ENCODE data around the gene EXT2.

Gene EXT2

DNA sequence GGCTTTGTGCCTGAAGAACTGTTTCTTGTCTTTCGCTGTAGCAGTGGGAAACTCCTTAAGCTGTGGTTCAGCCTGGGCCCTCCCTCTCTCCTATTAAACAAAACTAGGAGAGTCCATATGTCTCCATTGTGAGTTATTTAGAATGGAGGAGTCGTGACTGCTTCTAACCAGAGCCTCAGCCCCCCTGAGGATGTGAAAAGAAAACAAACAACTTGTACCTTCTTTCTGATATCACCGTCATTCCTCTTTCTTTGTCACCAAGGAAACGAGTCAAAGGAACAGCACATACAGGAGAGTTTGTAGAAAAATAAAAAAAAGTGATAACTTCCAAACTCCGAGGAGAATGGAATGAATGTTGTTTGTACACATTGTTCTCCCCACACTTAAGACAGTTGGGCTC is 11.6 kb upstream of the EXT2 start:
- no peak for DNase-seq (ENCODE audit: extremely low read depth in 1 of 2, low read depth in 1 of 2)

DNA sequence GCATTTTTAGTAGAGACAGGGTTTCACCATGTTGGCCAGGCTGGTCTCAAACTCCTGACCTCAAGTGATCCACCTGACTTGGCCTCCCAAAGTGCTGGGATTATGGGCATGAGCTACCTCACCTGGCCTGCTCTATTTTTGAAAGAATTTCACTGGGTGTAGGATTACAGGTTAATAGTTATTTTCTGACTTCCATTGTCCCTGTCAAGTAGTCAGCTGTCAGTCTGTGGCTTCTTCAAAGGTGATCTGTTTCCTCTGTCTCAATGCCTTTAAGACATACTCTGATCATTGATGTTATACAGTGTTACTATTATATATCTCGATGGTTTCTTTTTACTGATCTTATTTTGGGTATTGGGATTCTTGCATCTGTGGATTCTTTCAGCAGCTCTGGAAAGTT is 10.1 kb upstream of the EXT2 start:
- no peak for DNase-seq (ENCODE audit: extremely low read depth in 1 of 2, low read depth in 1 of 2)

DNA sequence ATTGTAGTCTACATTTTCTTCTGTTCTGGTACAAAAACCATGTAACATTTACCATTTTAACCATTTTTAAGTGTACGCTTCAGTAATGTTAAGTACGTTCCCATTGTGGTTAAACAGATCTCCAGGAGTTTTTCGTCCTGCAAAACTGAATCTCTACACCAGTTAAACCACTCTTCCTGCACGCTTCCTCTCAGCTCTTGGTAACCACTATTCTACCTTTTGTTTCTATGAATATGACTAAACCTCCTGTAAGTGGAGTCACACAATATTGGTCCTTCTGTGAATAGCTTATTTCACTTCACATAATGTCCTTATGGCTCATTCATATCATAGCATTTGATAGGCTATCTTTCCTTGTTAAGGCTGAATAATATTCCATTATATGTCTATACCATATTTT is 7.1 kb upstream of the EXT2 start:
- no peak for DNase-seq (ENCODE audit: extremely low read depth in 1 of 2, low read depth in 1 of 2)

DNA sequence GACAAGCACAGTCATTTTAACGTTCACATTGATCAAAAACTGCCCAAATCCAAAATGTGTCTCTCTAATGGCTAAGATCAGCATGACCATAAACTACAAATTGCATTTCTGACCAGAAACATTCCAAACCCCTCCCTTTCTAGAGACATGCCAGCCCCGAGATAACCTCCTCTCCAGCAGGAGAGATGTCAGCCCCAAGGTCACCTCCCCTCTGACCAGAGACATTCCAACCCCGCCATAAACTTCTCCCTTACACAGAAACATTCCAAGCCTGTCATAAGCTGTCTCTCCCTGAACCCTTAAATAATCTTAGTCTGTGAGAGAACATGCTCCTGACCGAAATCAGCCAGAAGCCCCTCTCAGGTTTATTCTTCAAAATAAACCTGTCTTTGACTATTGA is 6.6 kb upstream of the EXT2 start:
- no peak for DNase-seq (ENCODE audit: extremely low read depth in 1 of 2, low read depth in 1 of 2)

DNA sequence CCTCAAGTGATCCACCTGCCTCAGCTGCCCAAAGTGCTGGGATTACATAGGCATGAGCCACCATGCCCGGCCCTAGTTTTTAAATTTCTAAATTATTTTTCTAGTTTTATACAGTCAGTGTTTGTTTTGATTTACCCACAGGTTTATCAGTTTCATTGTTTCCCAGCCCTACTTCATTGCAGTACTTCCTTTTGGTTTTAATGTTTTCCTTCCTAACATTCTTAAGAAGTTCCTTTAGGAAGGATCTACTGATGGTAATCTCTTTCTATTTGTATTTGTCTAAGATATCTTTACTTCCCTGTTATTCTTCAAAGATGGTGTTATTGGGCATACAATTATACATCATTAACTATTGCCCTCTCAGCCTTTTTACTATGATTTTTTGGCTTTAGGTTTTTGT is 4.9 kb upstream of the EXT2 start:
- DNase-seq (ENCODE audit: extremely low read depth in 1 of 2, low read depth in 1 of 2): no peak

DNA sequence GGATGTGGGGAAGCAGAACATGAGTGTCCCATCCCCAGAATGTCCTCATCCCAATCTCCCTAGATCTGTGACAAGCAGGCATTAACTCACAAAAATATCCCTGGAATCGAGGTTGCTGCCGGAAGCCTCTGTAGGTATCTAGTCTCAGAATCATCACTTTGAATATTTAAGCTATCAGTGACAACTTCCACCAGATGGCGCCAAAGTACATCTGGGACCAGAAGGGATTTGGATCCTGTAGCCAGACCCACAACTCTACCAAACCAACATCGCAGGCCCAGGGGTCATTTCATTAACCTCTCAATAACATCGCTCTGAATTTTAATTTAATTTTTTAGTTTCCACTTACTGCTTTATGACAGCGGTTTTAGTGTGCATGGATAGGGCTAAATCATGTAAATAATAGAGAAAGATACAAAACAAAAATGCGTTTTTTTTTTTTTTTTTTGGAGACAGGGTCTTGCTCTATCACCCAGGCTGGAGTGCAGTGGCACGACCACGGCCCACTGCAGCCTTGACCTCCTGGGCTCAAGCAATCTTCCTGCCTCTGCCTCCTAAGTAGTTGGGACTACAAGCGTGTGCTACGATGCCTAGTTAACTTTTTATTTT is 1.1 kb upstream of the EXT2 start:
- DNase-seq (ENCODE audit: extremely low read depth in 1 of 2, low read depth in 1 of 2): peak in 1 of 2 donors; percentile 73

DNA sequence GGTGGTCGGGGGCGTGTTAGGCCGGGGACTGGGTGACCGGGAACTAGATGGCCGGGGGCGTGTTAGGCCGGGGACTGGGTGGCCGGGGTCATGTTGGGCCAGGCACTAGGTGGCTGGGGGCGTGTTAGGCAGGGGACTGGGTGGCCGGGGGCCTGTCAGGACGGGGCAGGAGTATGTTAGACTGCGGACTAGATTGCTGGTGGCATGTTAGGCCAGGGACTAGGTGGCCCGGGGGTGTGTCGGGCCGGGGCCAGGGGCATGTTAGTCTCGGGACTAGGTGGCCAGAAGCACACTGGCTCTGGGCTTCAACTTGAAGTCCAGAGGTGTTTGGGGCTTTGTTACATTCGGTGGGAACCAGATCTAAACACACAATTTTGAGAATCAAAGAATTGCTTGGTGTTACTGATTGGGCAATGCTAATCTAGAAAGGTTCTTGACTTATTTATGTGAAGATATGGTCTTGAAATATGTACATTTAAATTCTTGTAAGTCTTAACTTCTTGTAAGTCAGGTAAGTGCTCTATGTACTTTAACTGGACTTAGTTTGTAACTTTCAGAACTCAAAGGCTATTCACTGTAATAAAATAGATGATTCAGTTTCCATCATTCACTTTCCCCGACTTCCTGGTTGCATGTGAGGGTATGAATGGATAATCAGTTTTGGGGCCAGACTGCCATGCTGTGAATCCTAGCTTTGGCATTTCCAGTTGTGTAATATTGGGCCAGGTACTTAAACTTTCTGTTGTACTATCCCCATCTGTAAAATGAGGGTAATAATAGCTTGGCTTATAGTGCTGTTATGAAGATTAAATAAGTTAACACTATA is 1.1 kb downstream of the EXT2 start:
- no peak for DNase-seq (ENCODE audit: extremely low read depth in 1 of 2, low read depth in 1 of 2)

DNA sequence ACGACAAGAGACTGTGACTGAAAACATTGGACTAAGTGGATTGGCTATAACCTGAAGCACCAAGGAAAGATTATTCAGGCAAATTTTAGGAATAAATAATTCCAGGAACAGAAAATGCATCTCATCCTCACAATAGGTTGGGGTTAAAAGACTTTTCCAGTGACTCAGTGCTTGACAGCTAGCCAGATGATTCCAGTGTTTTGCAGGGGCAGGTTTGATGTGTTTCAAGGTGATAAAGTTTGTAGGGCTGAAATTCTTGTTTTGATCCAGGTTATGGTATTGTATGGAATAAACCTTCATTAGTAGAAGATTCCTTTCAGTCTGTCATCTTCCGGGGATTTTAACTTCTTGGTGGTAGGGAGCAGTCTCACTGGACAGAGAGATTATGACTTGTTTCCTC is 2.3 kb downstream of the EXT2 start:
- no peak for DNase-seq (ENCODE audit: extremely low read depth in 1 of 2, low read depth in 1 of 2)

DNA sequence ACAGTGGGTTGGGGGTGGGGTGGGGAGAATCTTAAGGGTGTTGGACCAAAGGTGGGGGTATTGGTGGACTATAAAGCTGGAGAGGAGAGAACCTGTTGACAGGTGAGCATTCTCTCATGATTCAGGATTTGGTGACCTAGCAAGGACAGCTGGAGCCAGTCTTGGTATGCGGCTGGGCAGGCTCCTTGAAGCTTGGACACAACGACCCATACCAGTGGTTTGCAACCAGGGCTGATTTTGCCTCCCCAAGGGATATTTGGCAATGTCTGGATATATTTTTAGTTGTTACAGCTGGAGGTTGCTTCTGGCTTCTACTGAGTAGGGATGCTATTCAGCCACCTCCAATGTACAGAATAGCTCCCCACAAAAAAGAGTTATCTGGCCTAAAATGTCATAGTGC is 5.6 kb downstream of the EXT2 start:
- no peak for DNase-seq (ENCODE audit: extremely low read depth in 1 of 2, low read depth in 1 of 2)

DNA sequence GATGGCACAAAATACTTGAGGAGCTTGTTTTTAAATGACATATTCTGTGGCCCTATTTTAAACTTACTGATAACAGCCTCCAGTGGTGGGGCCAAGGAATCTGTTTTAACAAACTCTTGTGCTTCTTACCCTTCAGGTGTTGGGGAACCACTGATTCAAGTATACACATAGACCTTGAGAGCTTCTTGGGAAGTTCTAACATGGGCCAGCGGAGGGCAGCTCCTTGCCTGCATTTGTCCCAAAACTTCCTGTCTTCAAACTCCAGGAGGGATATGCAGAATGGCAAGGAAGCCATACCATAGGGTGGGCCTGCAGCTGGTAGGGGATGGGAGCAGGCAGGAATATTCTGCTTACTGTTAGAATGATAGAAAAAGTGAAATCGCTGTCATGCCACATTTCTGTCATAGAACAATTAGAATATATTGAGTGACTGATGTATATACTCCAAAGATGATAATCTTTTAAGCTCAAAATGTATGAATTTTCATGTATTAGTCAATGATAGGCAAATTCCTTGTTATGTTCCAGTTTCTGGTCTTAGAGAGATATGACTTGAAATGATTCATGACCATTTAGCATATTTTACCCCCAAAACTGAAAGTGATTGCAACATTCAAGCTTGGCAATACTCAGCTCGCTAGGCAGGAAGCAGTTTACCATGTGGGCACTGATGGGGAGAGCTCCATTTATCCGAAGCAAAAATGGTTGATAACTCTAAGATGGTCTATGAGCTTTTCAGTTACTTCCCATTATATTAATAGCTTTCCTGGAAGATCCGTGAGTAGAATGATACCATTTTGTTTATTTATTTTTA is 9.2 kb downstream of the EXT2 start:
- DNase-seq (ENCODE audit: extremely low read depth in 1 of 2, low read depth in 1 of 2): no peak

DNA sequence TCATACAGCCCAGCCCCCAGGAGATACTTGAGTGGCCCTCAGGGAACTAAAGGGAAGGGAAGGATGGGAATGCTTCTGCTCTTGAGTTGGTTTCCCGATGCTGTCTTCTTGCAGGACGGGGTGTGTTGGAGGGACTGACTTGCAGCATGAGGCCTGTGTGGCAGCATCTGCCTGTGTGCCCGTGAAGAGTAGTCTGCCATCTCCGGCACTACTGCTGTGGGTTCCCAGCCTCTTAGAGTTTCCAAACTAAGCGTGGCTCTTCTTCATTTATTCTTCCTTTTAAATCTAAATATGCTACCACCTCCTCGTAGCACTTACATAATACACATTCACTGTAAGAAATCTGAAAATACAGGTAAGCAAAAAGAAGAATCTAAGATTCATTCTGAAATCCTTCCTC is 12.8 kb downstream of the EXT2 start:
- no peak for DNase-seq (ENCODE audit: extremely low read depth in 1 of 2, low read depth in 1 of 2)

DNA sequence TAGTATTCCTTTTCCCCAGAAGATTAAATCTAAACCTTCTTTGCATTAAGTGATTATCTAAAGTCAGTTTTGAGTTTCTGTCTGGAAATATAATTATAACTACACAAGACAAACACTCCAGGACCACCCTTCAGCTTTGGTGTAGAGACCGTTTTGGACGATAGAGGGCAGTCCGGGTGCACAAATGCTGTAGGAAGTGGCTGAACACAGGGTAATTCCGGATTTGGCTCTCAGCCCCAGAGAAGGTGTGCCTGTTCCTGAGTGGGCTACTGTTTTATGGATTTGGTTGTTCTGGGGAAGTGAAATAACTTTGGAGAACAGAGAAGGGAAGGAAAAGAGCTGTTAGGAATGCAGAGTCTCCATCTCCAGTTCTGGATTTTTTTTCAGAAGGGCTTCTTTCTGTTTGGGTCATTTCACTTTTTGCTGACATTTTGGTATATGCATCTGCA is 14.8 kb downstream of the EXT2 start:
- peak; percentile 4 to 45 for DNase-seq (ENCODE audit: extremely low read depth in 1 of 2, low read depth in 1 of 2)

DNA sequence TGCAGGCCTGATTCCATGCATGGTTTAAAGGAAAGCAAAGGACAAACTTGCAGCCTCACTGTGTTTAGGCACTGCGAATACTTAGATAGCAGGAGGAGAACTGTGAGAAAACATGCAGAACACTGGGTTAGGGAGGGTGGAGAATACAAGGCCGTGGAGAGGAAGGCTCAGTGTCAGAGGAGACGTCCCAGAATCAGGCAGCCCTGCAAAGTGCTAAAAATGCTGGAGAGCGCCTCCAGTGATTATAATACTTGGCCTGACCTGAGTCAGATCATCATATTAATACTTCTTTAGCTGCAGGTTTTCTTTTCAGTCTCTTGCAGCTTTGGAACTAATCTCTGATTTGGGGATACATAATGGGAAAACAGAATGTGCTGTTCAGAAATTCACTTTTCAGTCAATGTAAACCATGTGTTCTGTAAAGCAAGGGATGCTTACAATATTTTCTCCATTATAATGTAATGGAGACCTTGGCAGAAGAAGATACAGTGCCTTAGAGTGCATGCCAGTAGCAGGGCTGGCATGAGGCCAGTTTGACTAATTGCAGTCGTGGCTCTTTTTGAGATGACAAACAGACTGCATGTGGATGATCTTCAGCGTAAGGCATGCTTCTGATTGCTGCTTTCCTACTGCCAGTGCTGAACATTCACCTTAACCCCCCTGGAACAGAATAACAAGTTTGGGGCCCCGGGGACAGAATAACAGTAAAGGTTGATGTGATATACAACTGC is 16.8 kb downstream of the EXT2 start:
- DNase-seq (ENCODE audit: extremely low read depth in 1 of 2, low read depth in 1 of 2): no peak

DNA sequence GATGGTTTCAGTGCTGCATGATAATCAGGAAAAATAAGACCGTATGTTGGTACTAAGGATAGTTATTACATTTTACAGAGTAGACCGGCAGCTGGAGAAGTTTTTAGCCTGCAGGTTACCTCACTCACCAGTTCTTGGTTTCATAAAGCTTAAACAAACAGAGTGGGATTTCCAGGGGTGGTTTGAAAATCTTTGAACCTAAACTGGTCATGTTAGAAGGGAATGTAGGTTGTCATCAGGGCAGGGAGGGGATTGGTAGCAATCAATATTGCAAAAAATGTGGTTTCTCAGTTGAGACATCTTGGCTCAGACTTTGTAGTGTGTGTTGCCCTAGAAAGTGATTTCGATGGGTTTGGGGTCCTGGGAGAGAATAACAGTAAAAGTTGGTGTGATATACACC is 17.5 kb downstream of the EXT2 start:
- DNase-seq (ENCODE audit: extremely low read depth in 1 of 2, low read depth in 1 of 2): no peak

DNA sequence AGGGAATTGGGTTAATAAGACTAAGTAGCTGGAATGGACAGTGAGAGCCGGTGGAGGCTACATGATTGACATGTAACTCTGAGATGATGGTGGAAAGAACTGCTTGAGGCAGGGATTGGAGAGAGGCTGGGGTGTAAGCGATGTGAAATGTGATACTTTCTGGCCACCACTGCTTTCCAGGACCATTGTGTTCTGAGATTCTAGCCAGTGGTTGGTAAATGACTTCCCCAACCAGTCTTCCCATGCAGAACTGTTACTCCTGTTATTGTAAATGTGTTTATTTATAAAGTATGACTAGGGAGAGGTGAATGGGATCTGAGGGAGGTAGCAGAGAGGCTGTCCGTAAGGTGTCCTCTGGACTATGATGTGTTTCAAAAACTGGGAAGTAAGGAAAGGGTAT is 18.1 kb downstream of the EXT2 start:
- no peak for DNase-seq (ENCODE audit: extremely low read depth in 1 of 2, low read depth in 1 of 2)

DNA sequence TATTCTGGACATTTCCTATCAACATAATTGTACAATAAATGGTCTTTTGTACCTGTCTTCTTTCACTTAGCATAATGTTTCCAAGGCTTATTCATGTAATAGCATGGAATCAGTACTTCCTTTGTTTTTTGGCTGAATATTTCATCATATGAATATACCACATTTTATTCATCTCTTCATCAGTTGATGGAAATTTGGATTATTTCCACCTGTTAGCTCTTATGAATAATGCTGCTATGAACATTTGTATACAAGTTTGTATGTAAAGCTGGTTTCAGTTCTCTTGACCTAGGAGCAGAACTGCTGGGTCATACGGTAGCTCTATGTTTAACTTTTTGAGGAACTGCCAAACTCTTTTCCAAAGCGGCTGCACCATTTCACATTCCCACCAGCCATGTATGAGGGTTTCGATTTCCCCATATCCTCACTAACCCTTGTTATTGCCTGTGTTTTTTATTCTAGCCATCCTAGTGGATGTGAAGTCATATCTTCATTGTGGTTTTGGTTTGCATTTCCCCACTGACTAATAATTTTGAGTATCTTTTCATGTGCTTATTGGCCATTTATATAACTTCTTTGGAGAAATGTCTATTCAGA is 20.9 kb downstream of the EXT2 start:
- no peak for DNase-seq (ENCODE audit: extremely low read depth in 1 of 2, low read depth in 1 of 2)

DNA sequence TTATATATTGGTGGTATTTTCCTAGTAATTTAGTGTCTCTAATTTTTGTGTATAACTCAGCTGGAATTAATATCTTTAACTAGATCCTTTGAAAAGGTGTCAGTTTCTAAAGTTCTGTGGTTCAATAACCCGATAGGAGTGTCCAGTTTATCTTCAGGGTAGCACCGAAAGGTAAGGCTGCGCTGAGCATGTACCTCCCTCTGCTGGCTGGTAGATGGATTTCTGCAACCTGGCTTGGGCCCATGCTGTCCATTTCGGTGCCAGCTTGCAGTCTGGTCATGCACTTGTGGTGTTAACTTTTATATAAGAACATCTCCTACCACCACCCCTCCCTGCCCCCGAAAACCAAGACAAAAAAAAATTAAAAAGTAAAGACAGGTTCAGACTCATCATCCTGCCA is 24.7 kb downstream of the EXT2 start:
- no peak for DNase-seq (ENCODE audit: extremely low read depth in 1 of 2, low read depth in 1 of 2)

DNA sequence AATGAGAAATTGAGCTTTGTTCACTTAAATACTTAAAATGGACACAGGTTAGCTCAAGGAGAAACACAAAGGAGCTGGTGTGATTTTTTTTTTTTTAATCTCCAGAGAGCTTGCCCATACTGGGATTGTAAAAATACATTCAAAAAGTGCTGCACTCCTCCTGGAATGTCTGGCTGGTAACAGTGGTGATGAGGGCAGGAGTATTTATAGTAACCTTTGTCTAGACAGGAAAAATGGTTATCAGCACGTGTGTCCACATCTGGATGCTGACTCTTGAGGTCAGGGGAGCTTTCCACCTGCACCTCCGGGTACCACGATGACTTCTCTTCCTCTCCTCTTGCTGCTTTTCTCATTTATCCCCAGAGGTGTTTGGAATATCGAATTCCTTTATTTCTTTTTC is 30.1 kb downstream of the EXT2 start:
- DNase-seq (ENCODE audit: extremely low read depth in 1 of 2, low read depth in 1 of 2): no peak

DNA sequence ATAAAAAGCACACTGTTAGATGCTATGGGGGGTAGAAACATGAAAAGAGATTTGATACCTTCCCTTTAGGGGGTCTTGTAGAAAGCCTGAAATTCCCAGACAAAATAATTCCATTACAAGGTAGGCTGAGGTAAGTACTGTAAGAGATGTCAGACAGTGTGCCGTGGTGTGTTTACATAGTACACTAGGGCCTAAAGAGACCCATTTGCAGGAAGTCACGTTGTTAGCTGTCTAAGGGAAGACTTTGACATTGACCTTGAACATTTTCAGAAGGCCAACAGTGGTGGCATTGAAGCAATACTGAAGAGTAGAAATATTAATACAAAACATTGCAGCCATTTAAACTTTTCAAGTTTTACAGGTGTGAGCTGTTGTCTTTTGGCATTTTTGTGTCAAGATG is 30.8 kb downstream of the EXT2 start:
- DNase-seq (ENCODE audit: extremely low read depth in 1 of 2, low read depth in 1 of 2): no peak

DNA sequence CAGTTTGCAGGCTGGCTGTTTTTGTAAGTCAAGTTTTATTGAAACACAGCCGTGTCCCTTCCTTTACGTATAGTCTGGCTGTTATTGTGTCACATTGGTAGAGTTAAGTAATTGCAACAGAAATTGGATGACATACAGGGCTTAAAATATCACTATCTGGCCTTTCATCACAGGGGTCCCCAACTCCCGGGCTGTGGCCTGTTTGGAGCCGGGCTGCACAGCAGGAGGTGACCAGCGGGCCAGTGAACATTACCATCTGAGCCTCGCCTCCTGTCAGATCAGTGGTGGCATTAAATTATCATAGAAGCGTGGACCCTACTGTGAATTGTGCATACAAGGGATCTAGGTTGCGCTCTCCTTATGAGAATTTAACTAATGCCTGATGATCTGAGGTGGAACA is 31.7 kb downstream of the EXT2 start:
- no peak for DNase-seq (ENCODE audit: extremely low read depth in 1 of 2, low read depth in 1 of 2)

DNA sequence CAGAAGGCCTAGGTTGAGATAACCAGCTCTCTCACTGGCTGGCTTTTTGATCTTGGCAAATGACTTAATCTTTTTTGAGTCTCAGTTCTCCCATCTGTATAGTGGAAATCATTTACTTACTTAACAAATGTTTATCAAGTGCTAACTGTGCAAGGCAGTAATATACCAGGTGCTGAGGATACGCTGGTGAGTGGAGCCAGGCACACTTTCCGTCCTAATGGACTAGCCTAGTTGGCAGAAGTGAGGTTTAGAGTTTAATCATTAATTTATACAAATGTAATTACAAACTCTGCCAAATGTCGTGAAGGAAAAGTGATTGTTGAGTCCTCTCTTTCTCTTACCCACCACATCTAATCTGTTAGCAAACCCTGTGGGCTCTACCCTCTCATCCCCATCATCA is 33.3 kb downstream of the EXT2 start:
- DNase-seq (ENCODE audit: extremely low read depth in 1 of 2, low read depth in 1 of 2): no peak

Measured in stimulated activated CD8-positive, alpha-beta memory T cell treated with anti-CD3 and anti-CD28 coated beads, Interleukin-7, amount 100 ng/mL, for 48 hours (primary cell).